HG02973 (cell line): ENCODE measurements around the gene RIOX2.

ENCODE experiments used
- ATAC-seq: cut with Tn5 transposase; IDR thresholded peaks from one replicate; pipeline ENCODE4 v1.9.1; 2021; ENCODE audit warnings: moderate library complexity; ENCODE audit not compliant: unreplicated experiment

The RIOX2 gene

GRCh38 chr3:97956051-97956450 lies 16.2 kb downstream of the RIOX2 start:
- no peak for ATAC-seq

- no peak for ATAC-seq
These were observed 17.9 kb downstream of the RIOX2 start for GRCh38 chr3:97954228-97954827.

DNA sequence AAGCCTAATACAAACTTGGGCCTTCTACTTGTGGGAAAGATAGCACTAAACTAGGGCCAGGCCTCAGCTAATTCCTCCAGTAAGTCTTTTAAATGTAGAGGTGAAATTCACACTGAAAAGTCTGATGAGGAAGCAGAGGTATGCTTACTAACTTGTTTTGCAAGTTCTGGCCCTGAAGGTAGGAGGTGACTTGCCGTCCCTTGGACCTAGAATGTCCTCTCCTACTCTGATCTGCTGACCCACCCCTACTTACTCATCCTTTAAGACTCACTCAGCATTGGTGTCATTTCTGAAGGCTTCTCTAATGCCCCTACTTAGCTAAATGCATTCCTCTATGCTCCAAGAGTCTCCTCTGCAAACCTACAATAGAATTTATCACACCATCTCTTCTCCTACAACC lies 19.4 kb downstream of the RIOX2 start:
- no peak for ATAC-seq

DNA sequence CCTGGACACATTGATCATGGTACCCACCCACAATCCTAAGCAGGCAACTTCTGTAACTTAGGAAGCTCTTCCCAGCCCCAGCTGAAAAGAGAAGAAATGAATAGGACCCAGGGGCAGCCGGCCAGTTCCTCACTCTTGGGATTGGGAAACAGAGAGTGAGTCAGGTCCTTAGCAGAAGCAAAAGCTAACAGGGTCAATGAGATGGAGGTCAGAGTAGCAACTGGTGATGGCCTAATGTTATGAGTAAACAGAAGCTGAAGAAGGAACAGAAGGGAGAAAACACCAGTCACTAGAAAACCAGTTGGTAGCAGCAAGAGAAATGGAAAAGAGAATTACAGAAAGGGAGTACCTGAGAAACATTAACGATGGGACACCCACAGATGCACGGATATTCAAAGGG lies 20.0 kb downstream of the RIOX2 start:
- ATAC-seq, result no peak

- ATAC-seq, result no peak
These were observed 21.9 kb downstream of the RIOX2 start for GRCh38 chr3:97950360-97950759.

GRCh38 chr3:97949743-97950142 lies 22.5 kb downstream of the RIOX2 start:
- no peak for ATAC-seq

DNA sequence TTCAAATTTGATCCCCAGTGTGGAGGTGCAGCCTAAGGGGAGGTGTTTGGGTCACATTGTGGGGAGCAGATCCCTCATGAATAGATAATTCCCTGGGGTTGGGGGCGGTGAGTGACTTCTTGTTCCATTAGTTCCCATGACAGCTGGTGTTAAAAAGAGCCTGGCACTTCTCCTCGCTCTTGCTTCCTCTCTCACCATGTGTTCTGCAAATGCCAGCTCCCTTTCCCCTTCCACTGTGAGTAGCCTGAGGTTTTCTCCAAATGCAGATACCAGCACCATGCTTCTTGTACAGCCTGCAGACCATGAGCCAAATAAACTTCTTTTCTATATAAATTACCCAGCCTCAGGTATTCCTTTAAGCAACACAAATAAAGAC lies 23.1 kb downstream of the RIOX2 start:
- ATAC-seq, result no peak

DNA sequence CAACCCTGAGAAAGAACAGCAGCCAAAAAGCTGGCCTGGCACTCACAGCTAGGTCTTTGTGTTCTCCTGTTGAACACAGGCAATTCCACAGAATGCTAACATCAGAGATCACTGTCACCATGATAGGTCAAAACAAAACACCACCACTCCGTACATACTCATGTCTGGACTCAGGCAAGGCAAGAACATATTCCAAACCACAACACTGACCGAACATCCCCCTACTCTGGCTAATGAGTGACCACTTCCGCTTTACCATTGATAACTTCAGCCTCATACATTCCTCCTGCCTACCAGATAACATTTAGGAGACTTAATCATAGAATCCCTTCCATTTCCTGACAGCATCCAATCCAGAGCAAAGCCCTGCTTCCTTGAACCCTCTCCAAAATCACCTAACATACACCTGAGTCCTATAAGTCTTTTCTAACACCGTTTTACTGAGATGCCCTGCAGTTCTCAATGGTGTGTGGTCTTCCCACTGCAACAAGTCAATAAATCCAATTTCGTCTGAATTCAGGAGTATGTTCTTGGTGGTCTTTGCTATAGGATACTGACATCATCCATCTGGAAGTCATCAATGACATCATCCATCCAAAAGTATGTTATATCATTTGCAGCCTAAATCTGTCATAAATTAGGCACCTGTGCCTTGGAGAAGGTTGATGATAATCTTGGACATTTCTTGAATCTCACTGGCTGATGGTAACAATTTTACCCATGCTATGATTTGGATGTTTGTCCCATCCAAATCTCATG lies 23.7 kb downstream of the RIOX2 start:
- no peak for ATAC-seq

DNA sequence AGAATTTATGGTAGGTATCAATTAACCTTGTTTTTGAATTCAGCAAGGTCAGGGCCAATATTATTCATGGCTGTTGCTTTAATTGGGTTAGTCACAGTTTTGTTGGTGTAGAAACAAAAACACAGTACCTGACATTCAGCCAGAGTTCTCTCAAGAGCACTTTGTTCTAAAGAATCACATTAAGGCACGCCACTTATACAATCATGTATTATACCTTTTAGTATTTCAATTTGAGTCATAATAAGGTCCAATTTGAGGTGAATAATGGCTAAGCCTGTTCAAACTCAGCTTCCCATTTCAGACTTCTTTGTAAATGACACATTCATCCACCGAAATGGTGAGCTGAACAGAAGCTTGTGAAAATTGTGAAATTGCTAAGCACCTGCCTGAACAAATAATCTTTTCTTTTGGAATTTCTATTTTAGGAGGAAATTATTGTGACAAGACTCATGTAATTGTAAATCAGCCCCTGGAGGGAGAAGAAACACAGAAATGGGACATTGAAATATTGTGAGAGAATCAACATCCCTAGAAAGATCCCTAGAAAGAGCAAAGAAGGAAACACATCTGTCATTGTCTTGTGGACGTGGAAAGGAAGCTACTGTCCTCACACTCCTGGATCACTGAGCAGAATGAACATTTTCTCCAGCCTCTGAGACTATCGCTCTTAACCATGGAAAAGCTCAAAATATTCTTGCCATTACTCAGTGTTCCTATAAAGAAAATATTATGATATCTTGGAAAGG lies 29.3 kb downstream of the RIOX2 start:
- ATAC-seq, result no peak

- ATAC-seq, result no peak
These were observed 32.2 kb downstream of the RIOX2 start for GRCh38 chr3:97940034-97940433.

- no peak for ATAC-seq
These were observed 32.8 kb downstream of the RIOX2 start for GRCh38 chr3:97939401-97939800.

DNA sequence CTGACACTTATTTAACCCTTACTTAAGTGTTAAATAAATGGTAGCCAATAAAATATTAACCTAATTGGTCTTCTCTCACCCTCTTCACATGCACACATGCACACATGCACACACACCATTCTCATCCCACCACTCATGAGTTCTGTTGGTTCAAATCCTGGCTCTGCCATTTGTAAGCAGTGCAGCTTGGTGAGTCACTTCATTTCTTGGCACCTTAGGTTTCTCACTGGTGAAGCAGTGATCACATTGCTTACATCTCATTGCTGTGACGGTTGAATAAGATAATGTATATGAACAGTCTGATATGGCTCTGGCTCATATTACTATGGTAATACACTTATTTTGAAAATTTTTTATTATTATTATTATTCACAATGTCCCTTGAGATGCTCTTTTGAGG lies 33.8 kb downstream of the RIOX2 start:
- no peak for ATAC-seq

DNA sequence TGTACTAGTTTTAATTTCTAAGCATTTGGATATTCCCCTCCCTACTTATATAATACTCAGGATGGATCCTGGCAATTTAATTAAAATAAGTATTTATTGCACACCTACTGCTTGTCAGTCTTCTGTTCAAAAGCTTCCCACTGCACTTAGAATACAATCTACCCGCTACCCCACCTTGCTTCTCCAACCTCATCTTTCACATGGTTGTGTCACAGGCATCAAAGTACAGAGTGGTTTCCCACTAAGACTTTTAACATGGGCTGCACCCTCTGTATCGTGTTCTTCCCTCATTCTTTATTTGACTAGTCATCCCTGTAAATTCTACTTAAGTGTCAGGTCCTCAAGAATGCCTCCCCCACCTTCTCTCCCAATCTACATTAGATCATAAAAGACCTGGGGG lies 35.0 kb downstream of the RIOX2 start:
- ATAC-seq, result no peak

DNA sequence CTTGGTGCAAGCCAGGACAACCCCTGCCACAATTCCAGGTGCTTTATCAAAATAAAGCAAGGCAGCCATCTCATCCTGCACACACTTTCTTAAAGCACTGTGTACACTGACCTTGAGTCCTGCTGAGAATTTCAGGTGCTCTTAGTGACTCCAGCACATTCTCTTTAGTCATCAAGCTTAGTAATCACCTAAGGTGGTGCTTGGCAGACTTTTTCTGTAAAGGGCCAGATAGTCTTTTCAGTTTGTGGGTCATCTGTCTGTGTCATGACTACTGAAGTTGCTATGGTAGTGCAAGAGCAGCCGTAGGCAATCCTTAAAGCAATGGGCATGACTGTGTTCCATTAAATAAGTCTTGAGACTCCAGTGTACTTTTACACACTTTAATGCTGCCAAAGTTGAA lies 36.4 kb downstream of the RIOX2 start:
- no peak for ATAC-seq

GRCh38 chr3:97934980-97935695 lies 37.1 kb downstream of the RIOX2 start:
- no peak for ATAC-seq

GRCh38 chr3:97932387-97932801 lies 39.8 kb downstream of the RIOX2 start:
- no peak for ATAC-seq

- no peak for ATAC-seq
These were observed 41.0 kb downstream of the RIOX2 start for GRCh38 chr3:97931218-97931617.

GRCh38 chr3:97930018-97930417 lies 42.2 kb downstream of the RIOX2 start:
- ATAC-seq, result no peak

DNA sequence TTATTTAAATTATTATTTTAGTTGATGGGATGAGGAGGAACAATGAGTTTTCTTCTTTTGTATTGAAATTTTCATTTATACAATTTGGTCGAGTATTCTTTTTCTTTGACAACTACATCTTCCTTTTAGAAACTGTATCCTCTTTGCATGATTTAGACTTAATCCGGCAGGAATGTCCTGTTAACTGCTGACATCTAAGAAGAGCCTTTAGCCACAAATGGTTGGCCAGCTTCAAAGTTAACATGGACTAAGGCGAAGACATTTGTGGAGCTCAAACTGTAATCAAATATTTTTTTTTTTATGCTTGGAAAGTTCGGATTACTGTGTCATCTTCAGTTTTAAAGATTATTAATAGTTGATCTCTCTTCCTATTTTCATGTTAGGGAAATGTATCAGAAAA lies 43.2 kb downstream of the RIOX2 start:
- ATAC-seq, result no peak

GRCh38 chr3:97927704-97928103 lies 44.5 kb downstream of the RIOX2 start:
- ATAC-seq, result no peak

GRCh38 chr3:97917813-97918536 lies 54.3 kb downstream of the RIOX2 start:
- ATAC-seq, result no peak
